ENCODE results near the gene LIFR. TPM values are rescaled to one million over a fixed set of nuclear protein-coding genes. Genes with fewer than 3 reads are reported as not detected.

Gene LIFR
- polyA plus RNA-seq, 1 of the 3 experiments (the other 2 are of a cell fraction) = 3.8 TPM

DNA sequence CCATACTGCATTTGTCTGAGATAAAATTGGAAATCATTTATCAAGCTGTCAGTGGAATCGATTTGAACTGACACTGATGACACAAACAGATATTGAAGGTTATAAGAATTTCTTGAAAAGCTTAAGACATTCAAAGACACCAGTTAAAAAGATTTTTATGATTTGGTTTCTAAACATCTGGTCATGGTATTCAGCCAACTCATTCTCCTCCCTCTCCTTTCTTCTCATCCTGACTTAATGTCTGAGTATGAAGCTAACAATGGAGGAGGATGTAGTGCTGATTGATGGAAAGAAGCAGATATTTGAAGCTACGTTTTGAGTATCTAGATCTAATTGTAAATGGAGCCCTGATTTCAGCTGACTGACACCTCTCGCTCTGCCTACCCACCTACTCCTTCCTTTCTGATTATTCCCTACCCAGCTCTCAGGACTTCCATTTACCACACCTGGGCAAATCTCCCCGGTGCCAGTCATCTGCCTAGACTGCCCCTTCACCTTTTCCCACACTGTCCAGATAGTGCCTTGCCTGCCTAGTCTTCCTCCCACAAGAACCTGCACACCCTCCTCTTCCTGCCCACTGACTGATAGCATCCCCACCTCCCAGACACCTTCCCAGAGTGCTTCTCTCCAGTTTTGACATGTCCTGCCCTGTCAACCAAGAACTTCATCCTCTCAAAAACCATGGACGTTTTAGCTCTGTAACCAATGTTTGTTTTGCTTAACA, 20.7 kb upstream of the LIFR start:
- H3K9me3 ChIP-seq = no peaks in the 10 kb centered on the region
- DNase-seq = no peak
- TF ChIP-seq CHD2 (IDR thresholded peaks at IDR 0.05; ENCODE audit: low read length, partially characterized antibody) = no peak
- no peak overlapping the region for H3K4me3 ChIP-seq (ENCODE audit: low read depth in 2 of 2, low read length in 1 of 2)
- 44% methylated on average over 5 of the region's 5 CpGs for WGBS (ENCODE audit: low lambda C conversion rate)
- H3K4me1 ChIP-seq (ENCODE audit: control insufficient read depth in 1 of 2, insufficient read depth in 2 of 2, low read depth in 1 of 2, low read length in 1 of 2) = no peaks in the 10 kb centered on the region
- H3K27me3 ChIP-seq (ENCODE audit: insufficient read depth) = peaks cover 5% of the 10 kb centered on the region; the same call in 1 of the 2 replicates
- H2AFZ ChIP-seq (ENCODE audit: low read depth) = no peak overlapping the region
- H3K27ac ChIP-seq (ENCODE audit: low read depth in 2 of 2, low read length in 1 of 2) = no peak overlapping the region
- no peaks in the 10 kb centered on the region for H3F3A ChIP-seq (replicated peaks; ENCODE audit: insufficient read depth)
- POLR2A ChIA-PET = no interaction called here
- no peaks in the 10 kb centered on the region for H4K20me1 ChIP-seq (ENCODE audit: insufficient read depth)
- no peaks in the 10 kb centered on the region for H3K9me2 ChIP-seq
- no peaks in the 10 kb centered on the region for H3K79me2 ChIP-seq (ENCODE audit: insufficient read depth)
- CTCF ChIA-PET = interaction anchor here (1.6 kb wide), 3 partner anchors 37 to 233 kb away, joined by 3 to 5 read pairs (median 4); no protein-coding TSS in a partner anchor
- no peak overlapping the region for H3K4me2 ChIP-seq
- no peaks in the 10 kb centered on the region for H3K36me3 ChIP-seq (replicated peaks in 1 of 2; ENCODE audit: control insufficient read depth in 1 of 2, insufficient read depth in 2 of 2, low read length in 1 of 2)
- no peak overlapping the region for H3K9ac ChIP-seq

DNA sequence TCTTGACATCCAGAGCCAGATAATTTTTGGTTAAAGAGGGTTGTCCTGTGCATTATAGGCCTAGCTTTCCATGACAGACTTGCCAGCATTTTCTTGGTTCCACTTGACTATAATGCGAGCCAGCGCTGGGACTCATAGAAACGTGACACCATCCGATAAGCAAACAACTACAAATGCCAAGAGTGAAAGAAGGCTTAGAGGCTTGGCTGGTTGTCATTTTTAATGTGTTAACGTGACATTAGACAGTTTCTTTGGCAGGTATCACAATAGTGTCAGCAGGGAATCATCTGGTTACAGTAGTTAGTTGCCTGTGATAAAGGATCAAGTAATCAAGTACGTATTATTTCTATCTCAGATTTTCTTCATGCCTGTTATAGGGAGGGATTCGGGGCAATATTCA, 20.0 kb upstream of the LIFR start:
- H3K27ac ChIP-seq (ENCODE audit: low read depth in 2 of 2, low read length in 1 of 2) = no peak overlapping the region
- CTCF ChIA-PET = interaction anchor here (1.6 kb wide), 3 partner anchors 36 to 234 kb away, joined by 3 to 5 read pairs (median 4); no protein-coding TSS in a partner anchor
- no peaks in the 10 kb centered on the region for H4K20me1 ChIP-seq (ENCODE audit: insufficient read depth)
- 83% methylated on average over 7 of the region's 7 CpGs for WGBS (ENCODE audit: low lambda C conversion rate)
- no peaks in the 10 kb centered on the region for H3F3A ChIP-seq (replicated peaks; ENCODE audit: insufficient read depth)
- TF ChIP-seq TCF12 (IDR thresholded peaks at IDR 0.05) = no peak
- no peak for TF ChIP-seq JUND (IDR thresholded peaks at IDR 0.05)
- TF ChIP-seq GABPA (IDR thresholded peaks at IDR 0.05; ENCODE audit: low read depth) = no peak
- TF ChIP-seq, protein P1, sequence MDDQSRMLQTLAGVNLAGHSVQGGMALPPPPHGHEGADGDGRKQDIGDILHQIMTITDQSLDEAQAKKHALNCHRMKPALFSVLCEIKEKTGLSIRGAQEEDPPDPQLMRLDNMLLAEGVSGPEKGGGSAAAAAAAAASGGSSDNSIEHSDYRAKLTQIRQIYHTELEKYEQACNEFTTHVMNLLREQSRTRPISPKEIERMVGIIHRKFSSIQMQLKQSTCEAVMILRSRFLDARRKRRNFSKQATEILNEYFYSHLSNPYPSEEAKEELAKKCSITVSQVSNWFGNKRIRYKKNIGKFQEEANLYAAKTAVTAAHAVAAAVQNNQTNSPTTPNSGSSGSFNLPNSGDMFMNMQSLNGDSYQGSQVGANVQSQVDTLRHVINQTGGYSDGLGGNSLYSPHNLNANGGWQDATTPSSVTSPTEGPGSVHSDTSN (IDR thresholded peaks at IDR 0.05) = no peak
- no peak for TF ChIP-seq YY1 (IDR thresholded peaks at IDR 0.05; ENCODE audit: low read depth)
- TF ChIP-seq, protein P2, sequence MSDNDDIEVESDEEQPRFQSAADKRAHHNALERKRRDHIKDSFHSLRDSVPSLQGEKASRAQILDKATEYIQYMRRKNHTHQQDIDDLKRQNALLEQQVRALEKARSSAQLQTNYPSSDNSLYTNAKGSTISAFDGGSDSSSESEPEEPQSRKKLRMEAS (IDR thresholded peaks at IDR 0.05; ENCODE audit: low read depth) = no peak
- TF ChIP-seq CHD2 (IDR thresholded peaks at IDR 0.05; ENCODE audit: low read length, partially characterized antibody) = no peak
- TF ChIP-seq TEAD4 (IDR thresholded peaks at IDR 0.05; ENCODE audit: borderline replicate concordance, insufficient read depth) = no peak
- TF ChIP-seq GATA2 (CRISPR knock-in tag; IDR thresholded peaks at IDR 0.05) = no peak
- TF ChIP-seq TAF1 (IDR thresholded peaks at IDR 0.05; ENCODE audit: borderline replicate concordance, low read depth, low read length) = no peak
- TF ChIP-seq, protein P3, sequence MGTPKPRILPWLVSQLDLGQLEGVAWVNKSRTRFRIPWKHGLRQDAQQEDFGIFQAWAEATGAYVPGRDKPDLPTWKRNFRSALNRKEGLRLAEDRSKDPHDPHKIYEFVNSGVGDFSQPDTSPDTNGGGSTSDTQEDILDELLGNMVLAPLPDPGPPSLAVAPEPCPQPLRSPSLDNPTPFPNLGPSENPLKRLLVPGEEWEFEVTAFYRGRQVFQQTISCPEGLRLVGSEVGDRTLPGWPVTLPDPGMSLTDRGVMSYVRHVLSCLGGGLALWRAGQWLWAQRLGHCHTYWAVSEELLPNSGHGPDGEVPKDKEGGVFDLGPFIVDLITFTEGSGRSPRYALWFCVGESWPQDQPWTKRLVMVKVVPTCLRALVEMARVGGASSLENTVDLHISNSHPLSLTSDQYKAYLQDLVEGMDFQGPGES (IDR thresholded peaks at IDR 0.05; ENCODE audit: low read depth, low read length) = no peak
- no peak for TF ChIP-seq FOXM1 (IDR thresholded peaks at IDR 0.05; ENCODE audit: low read depth)
- H3K27me3 ChIP-seq (ENCODE audit: insufficient read depth) = peaks cover 4% of the 10 kb centered on the region; the same call in 1 of the 2 replicates
- no peak overlapping the region for H3K9ac ChIP-seq
- H3K4me1 ChIP-seq (ENCODE audit: control insufficient read depth in 1 of 2, insufficient read depth in 2 of 2, low read depth in 1 of 2, low read length in 1 of 2) = no peaks in the 10 kb centered on the region
- H3K9me2 ChIP-seq = no peaks in the 10 kb centered on the region
- no peak overlapping the region for H3K4me2 ChIP-seq
- POLR2A ChIA-PET = no interaction called here
- H3K79me2 ChIP-seq (ENCODE audit: insufficient read depth) = no peaks in the 10 kb centered on the region
- no peak overlapping the region for H3K4me3 ChIP-seq (ENCODE audit: low read depth in 2 of 2, low read length in 1 of 2)
- no peak for DNase-seq
- no peak overlapping the region for H2AFZ ChIP-seq (ENCODE audit: low read depth)
- H3K9me3 ChIP-seq = no peaks in the 10 kb centered on the region
- H3K36me3 ChIP-seq (replicated peaks in 1 of 2; ENCODE audit: control insufficient read depth in 1 of 2, insufficient read depth in 2 of 2, low read length in 1 of 2) = no peaks in the 10 kb centered on the region

Measured in SK-N-SH (cell line).